Posterior vena cava (tissue), 2 donors: ENCODE data around the gene EFNA4. TPM values are rescaled to one million over a fixed set of nuclear protein-coding genes. Genes with fewer than 3 reads are reported as not detected.
A peak's percentile ranks its signal among the peaks of the same experiment; 100 is the strongest.

Experiments used
- DNase-seq: peaks from one replicate; pipeline ENCODE4 v3.0.0-alpha.2; 2020; ENCODE audit warnings: low spot score
- intact Hi-C, 2 donors: fragments of 100-400 bp; cut with DNase I; formaldehyde crosslinking; loops; one replicate each; pipeline versions ENCODE4 v1.14.1 to v1.14.2; 2022 to 2023
- total RNA-seq, 2 donors: library from RNA; stranded (reverse); fragmentation: NEBNext Ultra II Directional; extraction: Animal tissue kit (Norgen Biotek cat#: 25700); gene quantifications; one replicate each; pipeline ENCODE4 v1.2.1, GENCODE V29; 2021
- donor health status: DM: yes; HTN: yes; CAD: no.
- donor health status: DM: yes; HTN: yes; CAD: no.

Gene EFNA4
- total RNA-seq, 2 donors from 2014 or later, result 2.0 to 2.6 TPM

DNA sequence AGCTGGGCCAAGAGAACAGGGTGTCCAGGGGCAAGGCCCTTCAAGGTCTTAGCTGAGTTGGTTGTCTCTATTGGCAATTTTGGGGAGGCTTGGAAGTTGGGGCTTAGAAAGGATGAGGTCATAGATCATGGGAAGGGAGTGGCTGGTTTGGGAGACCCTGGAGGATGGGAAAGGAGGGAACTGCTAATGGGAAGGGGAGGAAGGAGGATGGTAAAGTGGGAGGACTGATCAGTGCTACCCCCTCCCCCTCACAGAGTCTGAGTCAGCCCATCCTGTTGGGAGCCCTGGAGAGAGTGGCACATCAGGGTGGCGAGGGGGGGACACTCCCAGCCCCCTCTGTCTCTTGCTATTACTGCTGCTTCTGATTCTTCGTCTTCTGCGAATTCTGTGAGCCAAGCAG is 5.1 kb downstream of the EFNA4 start:
- intact Hi-C loops, result loop anchor here in 1 of 2 donors (1.0 kb wide), 1 partner anchor 12 kb away; no protein-coding TSS in a partner anchor
- DNase-seq, result no peak

DNA sequence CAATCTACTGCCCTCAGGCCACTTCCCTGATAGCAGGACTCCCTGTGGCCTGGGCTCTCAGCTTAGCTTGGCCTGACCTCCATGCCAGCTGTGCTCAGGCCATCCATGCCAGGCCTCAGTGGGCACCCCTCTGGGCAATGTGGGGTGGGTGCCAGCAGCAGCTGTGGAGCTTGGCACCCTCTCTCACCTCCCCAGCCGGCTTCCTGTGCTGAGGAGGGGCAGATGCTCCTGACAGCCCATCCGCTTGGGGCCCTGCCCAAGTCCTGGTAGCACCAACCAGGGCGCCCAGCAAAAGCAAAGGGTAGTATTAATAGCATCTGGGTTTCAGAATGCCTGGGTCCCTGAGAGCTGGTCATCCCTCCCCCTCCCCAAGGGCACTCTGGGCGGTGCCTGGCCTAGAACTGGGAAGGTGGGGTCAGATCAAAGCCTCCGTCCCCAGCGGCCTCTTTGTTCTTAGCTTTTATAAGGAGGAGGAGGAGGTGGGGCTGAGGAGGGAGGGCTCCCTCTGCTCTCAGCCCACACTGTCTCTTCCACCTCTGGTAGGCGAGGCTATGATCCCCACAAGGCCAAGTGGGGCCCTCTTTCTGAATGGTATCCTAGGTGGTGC is 6.1 kb downstream of the EFNA4 start:
- DNase-seq, result no peak
- intact Hi-C loops, result no loop called here

GRCh38 chr1:155070158-155070621 is 6.7 kb downstream of the EFNA4 start:
- intact Hi-C loops, result no loop called here
- no peak for DNase-seq

DNA sequence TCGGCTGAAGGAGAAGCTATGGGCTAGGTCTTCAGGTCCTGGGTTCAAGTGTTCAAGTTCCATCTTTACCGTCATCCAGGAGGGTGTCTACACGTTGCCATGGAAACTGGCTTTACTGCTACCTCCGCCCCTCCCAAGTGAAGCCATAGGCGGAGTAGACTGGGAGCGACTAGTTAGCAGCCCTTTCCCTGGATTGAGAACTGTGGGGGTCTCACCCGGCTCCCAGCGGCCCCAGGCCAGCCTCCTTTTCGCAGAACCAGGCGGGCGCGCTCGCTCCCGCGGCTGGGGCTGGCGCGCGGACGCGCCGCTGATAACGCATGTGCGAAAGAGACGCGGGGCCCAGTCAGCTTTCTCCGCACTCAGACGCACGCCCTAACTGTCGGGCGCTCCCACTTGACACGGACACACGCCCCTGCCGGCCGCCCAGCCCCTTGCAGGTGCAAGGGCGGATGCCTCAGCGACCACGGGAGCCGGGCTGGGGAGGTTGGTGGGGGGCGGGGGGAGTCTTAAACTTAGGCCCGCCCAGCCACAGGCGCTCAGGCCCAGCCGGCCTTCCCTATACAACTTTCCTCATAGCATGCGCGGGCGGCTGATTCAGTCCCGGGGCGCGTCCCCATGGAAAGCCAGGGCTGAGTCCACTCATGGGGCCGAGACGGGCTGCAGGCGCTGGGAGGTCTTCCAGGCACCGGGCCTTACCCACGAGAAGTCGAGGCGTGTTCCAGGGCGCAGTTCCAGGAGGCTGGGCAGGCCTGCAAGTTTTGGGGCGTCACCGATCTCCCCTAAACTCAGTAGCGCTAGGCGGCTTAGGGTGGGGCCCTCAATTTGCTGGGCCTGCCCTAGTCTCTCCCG is 7.4 kb downstream of the EFNA4 start:
- intact Hi-C loops, result no loop called here
- DNase-seq, result peak; percentile 92

DNA sequence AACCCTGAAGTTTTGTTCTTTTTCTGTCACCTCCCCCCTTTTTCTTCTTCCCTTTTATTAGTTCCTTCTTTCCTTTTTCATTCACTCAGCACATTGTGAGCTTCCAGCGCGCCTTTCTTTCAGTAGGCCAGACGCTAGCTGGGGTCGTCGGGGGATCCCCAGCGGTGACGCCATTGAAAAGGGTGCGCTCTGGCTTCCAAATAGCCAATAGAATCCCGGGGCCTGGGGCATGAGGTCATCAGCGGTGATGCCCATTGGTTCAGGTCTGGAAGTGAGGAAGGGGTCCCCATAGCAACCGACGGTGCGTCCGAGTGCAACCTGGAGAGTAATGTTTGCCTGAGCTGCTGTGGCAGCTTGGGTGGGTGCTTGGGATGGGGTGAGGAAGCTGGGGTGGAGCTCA is 8.2 kb downstream of the EFNA4 start:
- DNase-seq, result no peak
- intact Hi-C loops, result no loop called here

DNA sequence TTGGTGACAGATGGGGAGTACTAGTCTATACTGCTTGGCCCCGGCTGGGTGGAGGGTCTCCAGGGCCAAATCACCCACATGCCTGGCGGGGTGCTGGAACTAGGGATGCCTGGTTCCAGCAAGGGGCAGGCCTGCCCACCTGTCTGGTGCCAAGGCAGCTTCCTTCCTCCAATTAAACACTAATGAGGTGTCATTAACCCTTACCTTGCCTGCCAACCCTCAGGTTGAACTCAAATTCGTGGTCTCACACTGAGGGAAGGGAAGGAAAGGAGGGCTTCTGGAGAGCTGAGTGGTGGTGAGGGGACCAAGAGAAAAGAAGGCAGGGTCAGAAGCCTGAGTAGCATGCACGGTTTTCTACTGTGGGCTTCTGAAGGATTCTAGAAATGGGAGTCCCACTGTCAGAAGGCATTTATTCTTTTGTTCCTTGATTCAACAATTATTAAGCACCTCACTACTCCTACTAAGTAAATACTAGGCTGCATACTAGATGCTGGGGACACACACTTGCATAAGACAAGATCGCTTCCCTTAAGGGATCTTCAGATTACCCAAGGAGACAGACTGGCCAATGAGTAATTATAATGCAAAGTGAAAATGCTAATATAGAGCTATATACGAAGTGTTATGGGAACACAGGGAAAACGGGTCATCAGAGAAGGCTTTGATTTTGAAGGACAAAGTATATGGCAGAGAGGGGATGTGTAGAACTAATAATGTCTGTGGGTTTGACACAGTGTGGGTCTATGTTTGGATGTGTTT is 9.2 kb downstream of the EFNA4 start:
- intact Hi-C loops, result no loop called here

DNA sequence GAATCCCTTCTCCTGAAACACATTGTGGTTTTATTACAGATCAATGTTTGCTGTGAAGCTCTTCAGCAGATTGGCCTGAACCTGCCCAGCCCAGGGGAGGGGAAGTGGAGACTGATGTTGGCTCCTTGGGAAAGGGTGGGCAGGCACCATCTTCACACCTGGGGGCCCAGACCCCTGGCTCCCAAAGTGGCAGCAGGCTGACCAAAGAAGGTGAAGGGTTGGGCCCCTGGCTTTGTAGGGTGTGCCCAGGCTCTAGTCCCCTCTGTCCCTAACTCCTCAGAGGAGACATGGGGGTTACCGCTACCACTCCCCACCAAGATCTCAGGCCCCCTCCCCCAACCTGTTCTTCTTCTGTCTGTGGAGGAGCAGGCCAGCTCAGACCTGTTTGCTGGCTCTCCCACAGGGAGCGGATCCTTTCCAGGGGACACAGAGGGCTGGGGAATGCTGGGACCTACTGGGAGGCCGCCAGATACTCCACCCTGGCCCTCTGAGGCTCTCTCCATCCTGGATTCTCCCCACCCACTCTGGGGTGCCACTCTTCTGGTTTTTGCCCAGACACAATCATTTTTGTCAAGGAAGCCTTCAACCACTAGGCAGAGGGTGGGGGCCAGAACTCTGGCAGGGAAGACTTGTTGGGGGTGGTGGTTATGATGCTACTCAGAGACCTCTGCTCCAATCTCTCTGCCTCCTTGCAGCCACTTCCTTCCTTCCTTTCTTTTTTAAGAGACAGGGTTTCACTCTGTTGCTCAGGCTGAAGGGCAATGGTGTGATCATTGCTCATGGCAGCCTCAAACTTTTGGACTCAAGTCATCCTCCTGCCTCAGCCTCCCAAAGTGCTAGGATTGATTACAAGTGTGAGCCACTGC is 10.1 kb downstream of the EFNA4 start:
- no peak for DNase-seq
- intact Hi-C loops, result no loop called here

More for the DNA sequence above, 9.2 kb downstream of the EFNA4 start:
- no peak for DNase-seq

- DNase-seq, result no peak
- intact Hi-C loops, result no loop called here
Observed at GRCh38 chr1:155075535-155075934, 12.0 kb downstream of the EFNA4 start.

DNA sequence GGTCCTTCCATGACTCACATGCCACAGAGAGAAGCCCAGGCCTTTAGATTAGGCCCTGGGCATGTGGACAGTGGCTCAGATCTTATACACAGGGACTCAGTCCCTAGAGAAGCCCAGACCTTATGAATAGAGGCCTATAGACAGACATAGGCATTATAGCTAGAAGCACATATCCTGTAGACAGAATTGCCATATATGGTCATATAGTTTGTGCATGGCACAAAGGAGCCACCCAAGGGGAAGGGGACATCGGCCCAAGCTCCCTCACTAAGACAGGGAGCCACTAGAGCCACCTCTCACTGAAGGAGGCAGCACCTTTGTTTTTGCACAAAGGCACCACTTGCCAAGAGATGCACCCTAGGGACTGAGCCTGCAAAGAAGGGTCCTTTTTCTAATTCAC is 12.8 kb downstream of the EFNA4 start:
- intact Hi-C loops, result no loop called here
- no peak for DNase-seq

GRCh38 chr1:155077346-155077745 is 13.8 kb downstream of the EFNA4 start:
- no peak for DNase-seq
- intact Hi-C loops, result no loop called here

GRCh38 chr1:155077758-155078445 is 14.4 kb downstream of the EFNA4 start:
- intact Hi-C loops, result no loop called here
- no peak for DNase-seq

DNA sequence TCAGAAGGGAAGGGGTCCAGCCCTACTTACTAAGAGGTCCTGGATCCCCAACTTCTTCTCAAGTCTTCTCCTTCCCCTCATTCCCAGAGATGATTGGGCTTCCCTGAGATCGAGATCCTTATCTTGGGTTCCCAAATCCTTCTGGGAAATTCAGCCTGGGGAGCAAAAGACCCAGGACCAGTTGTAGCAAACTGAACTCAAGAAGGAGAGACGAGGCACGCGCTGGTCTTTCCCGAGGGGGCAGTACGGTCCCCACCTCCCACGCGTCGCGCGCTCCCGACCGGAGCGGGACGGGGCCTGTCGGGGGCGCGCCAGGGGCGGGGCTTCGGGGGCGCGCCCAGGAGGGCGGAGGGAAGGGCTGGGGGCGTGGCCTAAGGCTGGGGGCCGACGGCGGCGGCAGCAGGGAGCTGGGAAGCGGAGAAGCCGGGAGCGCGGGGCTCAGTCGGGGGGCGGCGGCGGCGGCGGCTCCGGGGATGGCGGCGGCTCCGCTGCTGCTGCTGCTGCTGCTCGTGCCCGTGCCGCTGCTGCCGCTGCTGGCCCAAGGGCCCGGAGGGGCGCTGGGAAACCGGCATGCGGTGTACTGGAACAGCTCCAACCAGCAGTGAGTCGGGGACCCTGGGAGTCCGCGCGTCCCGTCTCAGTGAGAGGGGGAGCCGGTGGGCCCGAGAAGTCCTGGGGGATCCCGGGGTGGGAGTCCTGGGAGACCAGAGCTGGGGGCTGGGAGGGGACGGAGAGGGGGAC is 15.1 kb downstream of the EFNA4 start, which contains the start of gene EFNA3:
TSS of gene EFNA3 (plus strand) at position 369 of the 741 bp plus-strand sequence. CDS start at position 474, 105 bp downstream.
- peak; percentile 89 for DNase-seq
- intact Hi-C loops, result no loop called here

DNA sequence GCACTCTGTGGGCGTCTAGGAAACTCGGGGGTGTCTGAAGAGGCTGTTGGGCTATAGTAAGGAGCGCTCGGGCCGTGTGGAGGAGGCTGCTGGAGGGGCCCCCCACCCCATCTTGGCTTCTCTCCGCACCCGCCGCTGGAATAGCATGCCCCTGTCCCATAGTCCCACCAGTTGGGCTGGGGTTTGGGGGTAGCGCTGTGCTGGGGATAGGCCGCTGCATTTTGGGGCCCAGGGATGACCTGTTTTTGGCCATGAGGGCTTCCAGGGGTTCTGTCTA is 15.6 kb downstream of the EFNA4 start:
- DNase-seq, result no peak
- intact Hi-C loops, result no loop called here

- intact Hi-C loops, result no loop called here
- DNase-seq, result no peak
Observed at GRCh38 chr1:155079487-155080311, 16.2 kb downstream of the EFNA4 start.

DNA sequence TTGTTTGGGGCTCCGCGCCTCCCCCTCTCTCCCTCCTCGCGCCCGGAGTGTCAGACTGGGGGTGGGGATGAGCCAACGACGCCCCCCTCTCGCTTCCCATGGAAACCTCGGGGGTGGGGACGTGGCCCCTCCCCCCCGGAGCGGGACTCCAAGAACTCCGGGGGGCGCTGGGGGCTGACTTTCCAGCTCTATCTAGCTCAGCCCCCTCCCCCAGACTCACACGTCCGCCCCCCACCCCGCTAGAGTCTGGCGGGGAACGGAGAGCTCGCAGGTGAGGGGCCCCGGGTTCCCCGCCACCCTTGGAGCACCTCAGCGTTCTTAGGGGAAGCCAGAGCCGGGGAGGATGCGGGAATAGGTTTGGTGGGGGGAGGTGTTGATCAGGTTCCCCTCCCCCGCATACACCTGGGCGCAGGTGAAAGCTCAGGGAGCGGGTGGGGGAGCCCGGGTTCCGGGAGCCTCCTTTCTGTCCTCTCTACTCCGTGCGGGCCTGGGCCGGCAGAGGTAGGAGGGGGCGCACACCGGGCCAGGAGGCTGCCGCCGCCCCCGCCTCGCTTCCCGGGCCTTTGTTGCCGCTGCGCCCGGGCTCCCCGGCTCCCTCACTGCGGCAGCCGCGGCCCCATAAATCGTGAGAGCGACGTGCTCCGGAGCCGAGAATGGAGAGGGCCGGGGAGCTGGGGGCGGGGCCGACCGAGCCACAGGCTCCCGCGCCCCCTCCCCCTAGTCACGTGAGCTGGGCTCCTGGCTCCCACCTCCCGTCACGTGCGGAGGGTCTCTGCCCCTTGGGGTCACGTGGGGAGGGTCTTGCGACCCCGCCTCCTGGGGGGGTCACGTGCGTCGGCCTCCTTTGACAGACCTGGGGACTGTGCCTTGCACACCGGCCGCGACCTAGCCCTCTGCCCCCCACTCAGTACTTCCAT is 17.0 kb downstream of the EFNA4 start:
- no peak for DNase-seq

More for the DNA sequence above, 17.0 kb downstream of the EFNA4 start:
- intact Hi-C loops, result no loop called here
